HG03521 (cell line): Measurements from ENCODE around the gene ENKUR.
"Not testable (repeated sequence)": the region's sequence is repeated elsewhere in the genome, so short reads cannot be mapped to it uniquely, and the experiment has no call there.

ENCODE experiments used
- ATAC-seq: cut with Tn5 transposase; IDR thresholded peaks from one replicate; pipeline ENCODE4 v1.9.1; 2021; ENCODE audit warnings: mild to moderate bottlenecking, moderate library complexity; ENCODE audit not compliant: unreplicated experiment

Gene ENKUR

DNA sequence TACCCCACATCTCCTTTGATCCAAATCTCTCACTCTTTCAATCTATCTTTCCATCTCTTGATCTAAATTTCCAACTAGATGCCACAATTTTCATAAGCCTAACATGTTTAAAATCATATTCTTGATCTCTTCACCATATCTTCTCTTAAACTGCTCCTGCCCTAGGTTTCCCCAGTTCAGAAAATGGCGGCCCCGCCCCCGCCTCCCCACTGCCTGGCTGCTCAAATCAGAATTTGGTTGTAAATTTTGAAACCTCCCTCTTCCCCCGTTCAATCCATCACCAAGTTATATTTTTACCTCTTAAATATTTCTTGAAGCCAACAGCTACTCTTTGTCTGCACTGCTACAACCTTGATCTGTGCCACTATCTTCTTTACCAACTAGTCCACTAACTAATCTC is 36.3 kb downstream of the ENKUR start:
- no peak for ATAC-seq

DNA sequence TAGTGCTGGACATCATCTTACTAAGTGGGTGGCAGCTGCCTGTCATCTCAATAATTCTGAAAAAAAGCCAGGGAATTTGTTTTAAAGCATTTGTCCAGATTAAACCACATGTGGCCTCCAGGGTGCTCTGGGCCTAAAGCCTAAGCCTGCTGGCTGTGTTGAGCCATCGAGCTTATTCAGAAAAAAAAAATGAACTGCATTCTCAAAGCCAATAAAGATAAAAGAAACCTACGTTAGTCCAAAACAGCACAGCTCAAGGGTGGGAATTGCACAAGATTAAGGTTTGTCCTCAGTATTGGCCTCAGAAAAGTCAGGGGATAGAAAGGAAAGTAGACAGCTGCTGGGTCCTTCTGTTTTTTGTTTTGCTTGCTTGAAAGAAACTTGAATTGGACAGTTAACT is 41.0 kb downstream of the ENKUR start:
- no peak for ATAC-seq

DNA sequence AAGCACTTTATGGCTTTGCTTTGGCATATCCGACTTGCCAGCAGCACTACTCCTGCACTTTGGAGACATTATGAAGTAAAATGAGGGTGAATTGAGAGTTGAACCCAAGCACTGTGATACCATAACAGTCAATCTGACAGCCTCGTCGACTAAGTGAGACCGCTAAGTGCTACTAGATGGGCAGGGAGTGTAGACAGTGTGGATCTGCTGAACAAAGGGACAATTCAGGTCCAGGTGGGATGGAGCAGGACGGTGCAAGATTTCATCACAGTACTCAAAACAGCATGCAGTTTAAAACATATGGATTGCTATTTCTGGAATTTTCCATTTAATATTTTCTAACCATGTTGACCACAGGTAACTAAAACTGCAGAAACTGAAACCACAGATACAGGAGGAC is 42.8 kb downstream of the ENKUR start:
- ATAC-seq: no peak

DNA sequence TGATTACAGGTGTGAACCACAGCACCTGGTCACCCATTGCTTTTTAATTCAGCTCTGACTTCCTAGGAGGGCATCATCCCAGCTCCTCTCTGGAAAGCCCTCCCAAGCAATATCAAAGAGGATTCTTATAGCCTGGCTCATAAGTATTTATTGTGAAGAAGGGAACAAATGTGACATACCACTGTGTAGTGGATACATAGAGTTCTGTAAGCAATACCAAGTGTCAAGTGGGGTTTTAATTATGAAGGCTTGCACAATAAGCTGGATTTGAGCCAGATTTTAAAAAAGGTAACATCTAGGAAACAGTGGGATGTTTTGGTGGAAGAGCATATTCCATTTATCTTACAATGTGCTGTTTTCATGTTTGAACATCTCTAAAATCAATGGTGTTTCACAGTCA is 44.6 kb downstream of the ENKUR start:
- ATAC-seq: no peak

DNA sequence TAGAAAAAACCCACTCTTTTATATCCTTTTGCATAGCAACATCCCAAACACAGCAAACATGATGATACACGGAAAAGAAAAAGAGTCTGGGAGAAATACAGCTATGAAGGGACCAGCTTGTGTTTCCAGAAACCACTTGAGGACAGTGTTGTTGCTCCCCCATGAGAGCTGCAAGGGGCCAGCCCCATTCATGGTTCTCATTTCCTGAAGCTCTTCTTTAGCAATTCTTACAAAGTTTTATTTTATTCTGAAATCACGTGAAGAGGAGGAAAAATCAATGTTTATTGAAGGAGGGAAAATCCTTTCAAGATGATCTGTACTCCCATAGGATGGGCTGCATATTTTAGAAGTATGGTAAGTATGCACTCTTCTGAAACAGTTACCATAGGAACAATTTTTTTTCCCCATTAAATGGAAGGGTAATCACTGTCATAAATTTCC is 46.1 kb downstream of the ENKUR start:
- ATAC-seq: no peak

DNA sequence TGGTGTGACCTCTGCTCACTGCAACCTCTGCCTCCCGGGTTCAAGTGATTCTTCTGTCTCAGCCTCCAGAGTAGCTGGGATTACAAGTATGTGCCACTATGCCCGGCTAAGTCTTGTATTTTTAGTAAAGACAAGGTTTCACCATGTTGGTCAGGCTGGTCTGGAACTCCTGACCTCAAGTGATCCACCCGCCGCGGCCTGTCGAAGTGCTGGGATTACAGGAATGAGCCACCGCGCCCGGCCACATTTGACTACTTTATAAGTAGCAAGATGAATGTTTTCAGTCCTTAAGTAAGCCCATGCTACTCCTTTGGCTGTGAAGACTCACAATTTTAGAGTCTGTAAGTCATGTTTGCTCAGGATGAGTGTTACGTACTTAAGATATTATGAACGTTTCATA is 47.0 kb downstream of the ENKUR start:
- not testable (repeated sequence) for ATAC-seq

DNA sequence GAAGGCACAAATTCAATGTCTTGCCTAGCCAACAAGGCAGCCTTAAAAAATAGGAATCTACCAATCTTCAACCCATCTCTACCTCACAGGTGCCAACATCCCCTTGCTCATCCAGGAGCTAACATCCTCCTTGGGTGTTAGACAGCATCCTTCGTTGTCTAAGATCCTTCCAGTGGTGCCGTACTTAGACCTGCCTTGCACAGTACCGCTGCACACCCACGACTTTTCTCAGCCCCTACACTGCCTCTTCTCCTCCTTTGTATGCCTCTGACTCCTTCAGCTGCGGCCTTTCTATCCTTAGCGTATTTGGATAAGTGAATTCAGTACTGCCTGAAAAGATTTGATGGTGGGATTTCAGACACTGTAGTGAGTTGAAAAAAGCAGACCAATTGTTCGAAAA is 47.6 kb downstream of the ENKUR start:
- no peak for ATAC-seq

DNA sequence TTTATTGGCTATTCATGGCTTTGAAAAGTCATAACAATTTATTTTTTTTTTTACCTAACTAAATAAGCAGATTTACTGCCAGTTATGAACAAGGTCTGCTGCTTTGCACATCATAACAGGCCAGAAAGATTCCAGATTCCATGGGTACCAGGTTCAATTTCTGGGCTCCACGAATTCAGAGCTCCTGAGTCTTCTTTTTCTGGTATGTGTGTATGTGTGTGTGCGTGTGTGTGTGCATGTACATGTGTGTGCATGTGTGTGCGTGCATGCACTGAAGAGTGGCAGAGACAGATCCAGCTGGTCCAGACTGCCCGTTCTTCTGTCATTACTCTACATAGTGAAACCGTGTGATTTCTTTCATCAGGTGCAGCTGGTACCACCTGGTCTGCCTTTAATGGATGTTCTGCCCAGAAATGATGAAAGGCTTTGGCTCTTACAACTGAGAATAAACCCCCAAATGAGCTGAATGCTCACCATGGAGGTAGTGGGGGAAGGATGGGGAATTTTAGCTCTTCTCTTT is 48.9 kb downstream of the ENKUR start:
- no peak for ATAC-seq

DNA sequence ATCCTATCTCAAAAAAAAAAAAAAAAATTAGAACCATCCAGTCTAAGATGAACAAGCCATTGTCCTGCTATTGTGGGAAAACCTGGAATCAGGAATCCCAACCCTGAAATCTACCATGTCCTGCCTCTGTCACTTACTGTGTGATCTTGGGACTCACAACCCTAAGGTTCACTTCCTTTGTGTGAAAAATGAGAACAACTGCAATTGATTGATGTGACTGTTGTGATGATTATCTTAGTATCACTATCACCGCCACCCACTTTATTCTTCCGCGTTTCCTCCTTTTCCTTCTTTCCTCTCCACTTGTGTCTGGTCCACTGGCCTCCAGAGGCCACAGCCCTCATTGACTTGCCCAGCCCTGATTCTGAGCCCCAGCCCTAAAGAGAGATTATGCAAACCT is 50.9 kb downstream of the ENKUR start:
- ATAC-seq: no peak

DNA sequence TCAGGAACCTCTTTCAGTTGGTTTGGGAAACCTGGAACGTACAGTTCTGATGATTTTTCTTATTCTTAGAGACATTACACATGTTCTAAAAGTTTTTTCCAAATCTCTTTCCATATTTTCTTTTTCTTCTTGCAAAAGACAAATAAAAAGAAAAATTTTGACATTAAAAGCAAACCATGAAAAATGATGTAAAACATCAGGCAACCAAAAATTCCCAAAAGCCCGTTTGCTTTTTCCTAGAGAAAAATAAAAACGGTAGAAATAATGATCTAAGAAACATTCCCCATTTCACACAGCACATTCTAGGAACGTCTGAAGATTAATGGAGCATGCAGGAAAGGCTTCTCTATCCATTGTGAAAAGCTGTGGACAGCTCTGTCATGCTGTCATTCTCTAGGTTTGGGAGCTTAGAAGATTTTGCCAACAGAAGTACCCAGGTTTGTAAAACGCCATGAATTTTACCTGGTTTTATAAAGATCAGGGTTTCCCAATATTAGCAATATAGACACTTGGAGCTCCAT is 52.4 kb downstream of the ENKUR start:
- ATAC-seq: no peak

DNA sequence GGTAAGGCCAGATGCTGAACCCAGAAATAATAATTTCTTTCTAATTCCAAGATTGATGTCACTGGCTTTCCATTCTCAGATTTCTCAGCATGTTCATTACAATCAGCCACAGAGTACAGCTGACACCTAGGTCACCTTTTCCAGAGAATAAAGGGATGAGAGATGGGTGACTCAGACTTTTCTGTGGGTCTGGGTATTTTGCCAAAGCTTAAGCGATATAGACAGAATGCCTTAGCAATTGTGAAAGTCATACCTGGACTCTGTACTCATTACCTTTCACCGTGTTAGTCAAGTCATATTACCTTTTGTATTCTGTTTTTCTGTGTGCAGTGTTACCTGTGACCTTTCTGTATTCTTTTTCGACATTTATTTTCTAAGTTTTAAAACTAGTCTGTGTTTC is 53.0 kb downstream of the ENKUR start:
- no peak for ATAC-seq

DNA sequence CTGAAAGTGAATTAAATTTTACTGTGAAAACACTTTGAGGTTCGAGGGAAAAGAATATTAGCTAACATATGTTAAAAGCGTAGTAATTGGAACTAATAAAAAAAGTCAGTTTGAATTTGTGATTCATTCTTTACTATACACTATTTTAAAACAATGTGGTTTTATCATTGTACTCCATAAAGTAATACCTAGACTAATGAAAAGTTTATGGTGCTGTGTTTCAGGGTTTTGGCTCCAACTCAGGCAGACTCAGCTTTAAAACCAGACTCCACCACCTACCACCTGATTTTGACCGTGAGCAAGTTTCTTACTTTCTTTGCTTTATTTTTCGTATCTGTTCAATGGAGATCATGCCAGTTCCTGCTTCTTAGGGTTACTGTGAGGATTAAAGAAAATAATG is 54.4 kb downstream of the ENKUR start:
- ATAC-seq: no peak

DNA sequence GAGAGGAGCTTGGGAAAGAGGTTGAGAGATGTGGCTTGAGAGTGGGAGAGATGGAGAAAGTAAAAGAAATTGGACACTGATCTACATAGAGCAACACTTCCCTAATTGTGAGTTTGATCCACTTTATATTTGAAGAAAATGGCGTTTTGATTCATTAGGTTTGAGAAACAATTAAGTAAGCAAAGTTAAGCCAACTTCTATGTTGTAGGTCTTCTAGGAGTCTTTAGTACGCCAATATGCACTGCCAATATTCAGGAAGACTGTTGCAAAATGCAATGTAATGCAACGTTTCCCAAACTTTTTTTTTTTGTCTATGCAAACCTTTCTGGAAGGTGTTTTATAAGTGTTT is 56.6 kb downstream of the ENKUR start:
- ATAC-seq: no peak

DNA sequence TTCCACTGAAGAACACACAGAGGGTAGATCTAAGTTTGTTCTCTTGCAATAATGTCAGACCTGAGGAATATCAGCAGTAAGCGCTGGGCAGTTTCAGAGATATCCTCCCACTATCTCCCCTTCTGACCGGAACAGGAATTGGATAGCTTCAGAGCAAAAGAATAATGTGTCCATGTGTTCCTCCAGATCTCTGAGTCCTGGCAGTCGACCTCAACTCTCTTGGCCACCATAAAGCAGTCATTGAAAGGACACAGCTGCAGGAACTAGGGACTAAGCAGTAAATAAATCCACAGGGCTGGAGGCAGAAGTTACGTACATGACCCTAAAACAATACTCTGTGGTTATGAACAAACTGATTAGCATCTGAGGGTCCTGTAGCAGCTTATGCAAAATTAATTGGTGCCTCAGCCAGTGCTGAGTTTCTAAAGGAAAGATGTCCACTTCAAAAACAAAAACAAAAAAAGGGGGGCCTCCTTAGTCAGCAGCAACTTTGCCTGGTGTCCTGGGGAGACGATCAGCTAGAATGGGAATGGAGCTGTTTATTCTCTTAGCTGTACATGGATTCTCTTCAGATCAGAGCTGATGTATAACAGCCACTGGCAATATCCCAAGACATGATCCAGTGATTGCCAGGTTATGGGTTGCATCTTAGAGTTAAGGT is 57.1 kb downstream of the ENKUR start:
- ATAC-seq: no peak

DNA sequence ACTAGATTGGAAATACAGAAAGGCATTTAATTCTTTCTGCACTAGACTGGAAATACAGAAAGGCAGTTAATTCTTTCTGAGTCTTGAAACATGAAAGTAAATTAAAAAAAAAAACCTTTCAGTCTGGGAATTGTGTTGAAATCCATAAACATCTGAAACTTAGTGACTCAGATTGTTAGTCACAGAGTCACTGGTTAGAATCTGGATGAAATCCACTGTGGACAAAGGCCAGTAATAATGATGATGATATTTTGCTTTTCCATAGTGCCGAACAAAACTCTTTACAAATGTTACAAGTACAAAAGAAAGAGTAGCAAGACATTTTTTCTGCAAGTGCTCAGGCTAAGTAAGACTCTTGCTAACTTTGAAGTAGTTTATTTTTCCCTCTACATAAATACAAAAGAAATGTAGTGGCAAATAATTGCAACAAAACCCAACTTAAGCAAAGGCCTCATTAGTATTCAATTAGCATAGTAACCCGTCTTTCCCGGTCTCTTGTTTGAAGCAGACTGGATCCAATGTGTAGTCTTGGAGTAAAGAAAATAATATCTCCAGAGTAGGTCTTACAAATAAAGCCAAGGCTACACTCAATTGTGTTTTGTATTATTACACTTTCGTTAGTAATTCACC is 57.8 kb downstream of the ENKUR start:
- ATAC-seq: no peak

DNA sequence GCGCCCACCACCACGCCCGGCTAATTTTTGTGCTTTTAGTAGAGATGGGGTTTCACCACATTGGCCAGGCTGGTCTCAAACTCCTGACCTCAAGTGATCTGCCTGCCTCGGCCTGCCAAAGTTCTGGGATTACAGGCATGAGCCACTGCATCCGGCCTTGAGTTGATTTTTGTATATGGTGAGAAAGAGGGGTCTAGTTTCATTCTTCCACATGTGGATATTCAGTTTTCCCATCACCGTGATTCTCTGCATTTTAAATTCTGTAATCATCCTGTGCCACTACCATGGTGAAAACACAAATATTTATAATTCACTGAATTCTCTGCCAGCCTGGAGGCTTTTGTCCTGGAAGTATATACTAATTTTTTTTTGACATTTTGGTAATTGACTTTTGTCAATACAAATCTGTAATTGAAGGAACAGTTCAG is 58.3 kb downstream of the ENKUR start:
- ATAC-seq: not testable (repeated sequence)

DNA sequence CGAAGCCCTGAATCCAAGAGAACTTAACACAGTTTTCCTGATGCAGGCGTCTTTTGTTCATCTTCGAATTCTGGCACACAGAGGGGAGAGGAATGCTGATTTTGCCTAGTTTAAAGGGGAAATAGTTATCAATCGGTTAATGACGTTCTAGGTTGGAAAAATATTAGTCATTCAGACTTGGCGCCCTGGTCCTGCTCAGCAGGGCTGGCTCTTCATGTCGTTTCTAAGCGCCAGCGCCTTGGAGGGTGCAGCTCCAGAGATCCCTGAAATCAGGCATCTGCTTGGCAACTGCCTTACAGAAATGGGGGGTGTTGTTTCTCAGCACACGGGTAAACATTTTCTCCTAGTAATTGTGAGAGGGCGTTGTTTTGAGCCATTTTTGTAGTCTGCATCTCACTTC is 62.3 kb downstream of the ENKUR start:
- ATAC-seq: no peak

DNA sequence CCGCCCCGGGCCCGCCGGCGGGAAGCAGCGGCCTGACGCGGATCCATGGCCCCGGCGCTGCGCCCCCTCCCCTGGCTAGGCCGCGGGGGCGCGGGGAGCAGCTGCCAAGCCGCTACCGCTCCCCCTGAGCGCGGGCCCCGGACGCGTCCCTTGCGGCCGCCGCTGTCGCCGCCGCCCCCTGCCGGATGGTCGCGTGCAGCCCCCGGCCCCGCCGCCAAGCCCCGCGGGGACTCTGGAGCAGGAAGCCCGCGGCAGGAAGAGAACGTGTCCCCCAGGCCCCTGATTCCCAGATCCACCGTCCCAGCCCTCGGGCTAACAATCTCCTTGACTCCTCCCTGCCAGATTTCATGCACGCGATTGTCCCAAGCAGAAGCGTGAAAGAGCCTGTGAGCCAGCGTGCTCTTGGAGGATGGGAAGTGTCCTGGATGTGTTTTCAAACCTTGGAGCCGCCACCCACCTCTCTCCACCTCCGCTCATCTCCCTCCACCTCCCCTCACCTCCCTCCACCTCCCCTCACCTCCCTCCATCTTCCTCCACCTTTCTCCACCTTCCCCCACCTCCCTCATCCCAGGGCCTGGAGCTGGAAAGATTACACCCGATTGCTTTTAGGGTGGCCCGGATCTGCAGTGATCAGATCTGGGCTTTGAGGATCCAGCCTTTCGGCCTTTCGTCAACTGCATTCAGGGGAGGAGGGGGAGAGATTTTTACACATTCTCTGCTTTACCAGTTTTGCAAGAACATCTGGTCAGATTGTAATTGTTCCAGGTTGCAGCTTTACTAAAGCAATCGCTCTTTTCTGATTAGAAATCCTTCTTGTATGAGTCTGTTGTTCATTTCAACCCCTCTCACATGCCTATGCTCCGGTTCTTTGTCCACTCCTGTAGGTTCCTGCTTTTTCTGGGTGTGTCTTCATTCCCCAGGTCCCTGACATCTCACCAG is 63.0 kb downstream of the ENKUR start:
- ATAC-seq: no peak

DNA sequence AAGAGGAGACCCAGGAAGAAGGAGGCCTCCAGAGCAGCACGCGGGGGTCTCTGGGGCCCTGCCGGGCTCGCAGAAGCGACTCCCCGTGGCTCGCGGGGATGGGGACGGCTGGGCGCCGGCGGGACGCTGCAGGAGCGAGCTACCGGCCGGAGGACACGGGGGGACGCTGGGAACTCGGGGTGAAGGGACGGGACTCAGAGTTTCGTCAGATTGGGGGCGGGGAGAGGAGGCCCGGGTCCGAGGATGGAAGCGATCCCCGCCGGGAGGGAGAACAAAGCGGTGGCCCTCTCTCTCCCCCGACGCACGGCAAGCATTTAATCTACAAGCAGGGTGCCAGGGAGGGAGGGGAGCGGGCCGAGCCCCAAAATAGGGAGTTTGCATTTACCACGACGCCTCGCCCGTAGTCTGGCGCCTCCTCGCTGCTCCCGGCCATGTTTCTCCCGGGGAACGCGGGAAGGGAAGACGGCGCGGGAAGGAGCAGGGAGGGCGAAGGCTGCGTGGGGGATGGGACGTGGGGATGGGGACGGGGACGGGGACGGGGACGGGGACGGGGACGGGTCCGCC is 63.7 kb downstream of the ENKUR start, which contains the start of gene PRTFDC1:
TSS of gene PRTFDC1 (minus strand) at position 464 of the 564 bp plus-strand sequence. CDS start at position 433, 31 bp downstream.
- no peak for ATAC-seq

DNA sequence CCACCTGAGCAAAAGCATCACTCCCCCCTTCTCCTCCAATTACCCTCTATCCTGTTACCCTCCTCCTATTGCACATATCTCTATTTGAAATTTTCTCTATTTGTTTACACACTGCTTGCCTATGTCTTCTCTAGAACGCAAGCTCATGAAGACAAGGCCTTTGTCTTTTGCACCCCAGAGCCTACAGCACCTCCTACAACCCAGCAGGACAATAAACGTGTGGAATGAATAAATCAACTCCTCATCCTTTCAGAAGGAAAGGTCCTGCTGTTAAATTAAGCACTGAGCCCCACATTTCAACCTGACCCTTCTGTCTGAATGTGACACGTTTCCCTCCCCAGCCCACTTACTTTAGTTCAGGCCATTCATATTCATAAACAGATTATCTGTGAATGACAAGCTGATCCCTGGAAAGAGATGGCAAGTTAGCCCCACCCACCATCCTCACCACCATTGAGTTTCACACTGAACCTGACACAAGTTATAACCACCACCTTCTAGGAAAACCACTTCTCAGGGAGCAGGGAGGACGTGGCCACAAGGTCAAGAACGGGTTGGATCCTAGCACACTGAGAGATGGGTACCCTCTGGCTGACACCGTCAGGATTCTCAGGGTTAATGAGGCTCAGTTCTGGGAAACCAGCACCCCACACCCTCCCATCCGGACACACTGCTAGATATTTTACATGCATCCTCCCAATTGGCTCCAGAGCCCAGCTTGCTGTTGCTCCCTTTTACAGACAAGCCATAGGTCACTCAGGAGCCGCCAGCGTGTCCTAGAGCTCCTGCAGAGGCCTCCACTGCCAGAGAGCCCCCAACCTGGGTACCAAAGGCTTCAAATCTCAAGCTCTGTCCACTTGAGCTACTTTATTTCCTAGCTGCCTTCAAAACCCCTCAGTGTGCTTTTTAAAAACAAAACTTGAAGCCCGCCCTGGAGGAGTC is 64.5 kb downstream of the ENKUR start:
- no peak for ATAC-seq
